GM15510 (cell line): ENCODE measurements around the gene RPS19BP1.

ENCODE experiments used
- POLR2A ChIP-seq: IDR thresholded peaks from 3 replicates; pipeline ENCODE4 v1.6.1; 2011; ENCODE audit warnings: borderline replicate concordance; ENCODE audit not compliant: insufficient read length; ENCODE audit errors: extremely low read depth

RPS19BP1 gene

GRCh38 chr22:39481595-39481994, 51.0 kb downstream of the RPS19BP1 start:
- no peak for TF ChIP-seq POLR2A

DNA sequence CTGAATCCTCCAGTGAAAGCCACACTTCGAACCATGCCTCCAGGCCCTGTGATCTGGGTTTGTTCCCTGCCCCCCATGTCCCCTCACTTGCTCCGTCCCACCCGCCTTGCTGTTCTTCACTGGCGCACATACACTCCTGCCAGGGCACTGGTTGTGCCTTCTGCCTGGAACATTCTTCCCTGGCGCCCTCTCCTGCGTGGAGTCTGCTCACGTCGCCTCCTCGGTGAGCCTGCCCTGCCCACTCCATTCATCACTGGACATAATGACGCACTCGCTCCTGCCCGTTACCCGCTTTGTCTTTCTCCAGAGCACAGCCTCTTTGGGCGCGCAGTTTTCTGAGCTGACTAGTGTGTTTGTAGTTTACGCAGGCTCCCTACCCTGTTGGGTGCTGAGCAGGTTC, 51.5 kb downstream of the RPS19BP1 start:
- no peak for TF ChIP-seq POLR2A

DNA sequence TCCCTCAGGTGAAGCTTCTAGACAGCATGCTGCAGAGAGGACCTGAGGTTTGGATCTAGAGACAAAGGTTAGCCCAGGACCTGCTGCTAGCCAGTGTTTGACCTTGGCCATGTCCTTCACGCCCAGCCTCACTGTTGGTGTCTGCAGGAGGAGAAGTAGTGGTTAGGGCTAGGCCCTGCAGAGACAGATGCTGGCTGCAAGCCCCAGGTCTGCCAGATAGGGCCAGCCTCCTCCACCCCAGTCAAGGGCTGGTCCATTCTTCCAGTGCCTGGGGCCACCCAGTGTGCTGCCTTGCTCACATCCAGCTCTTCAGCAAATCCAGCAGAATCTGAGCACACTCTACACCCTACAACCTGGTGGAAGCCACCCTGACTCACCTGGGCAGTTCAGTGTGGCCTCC, 52.0 kb downstream of the RPS19BP1 start:
- TF ChIP-seq POLR2A: no peak

DNA sequence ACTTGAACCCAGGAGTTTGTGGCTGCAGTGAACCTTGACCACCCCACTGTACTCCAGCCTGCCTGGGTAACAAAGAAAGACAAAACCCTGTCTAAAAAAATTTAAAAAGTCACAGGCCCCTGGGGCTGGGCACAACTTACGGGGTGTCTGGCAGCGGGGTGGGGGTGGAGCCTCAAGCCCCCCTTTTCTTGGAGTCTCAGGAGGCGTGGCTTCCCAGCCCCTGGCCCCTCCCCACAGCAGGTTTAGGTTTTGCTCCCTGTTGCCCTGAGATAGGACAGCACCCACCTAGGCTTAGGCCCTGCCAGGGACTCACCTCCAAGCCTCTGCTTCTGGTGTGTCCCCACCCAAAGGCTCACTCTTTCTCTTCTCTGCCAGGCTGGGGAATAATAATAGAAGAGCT, 53.3 kb downstream of the RPS19BP1 start:
- no peak for TF ChIP-seq POLR2A
